SJSA1 (cell line): ENCODE measurements around the gene PTMA. TPM values are rescaled to one million over a fixed set of nuclear protein-coding genes. Genes with fewer than 3 reads are reported as not detected.

Experiments
- DNase-seq, 2 experiments: peaks; one replicate each; pipeline ENCODE4 v3.0.0-alpha.2; 2015 to 2020; ENCODE audit warnings: low spot score in 2 of 2, low read depth in 1 of 2
- H3K27ac ChIP-seq: fragments of 250-450 bp; sonication (Bioruptor Pico); 2 replicates; pipeline ENCODE4 v1.5.1; 2020; ENCODE audit warnings: mild to moderate bottlenecking, moderate library complexity
- H3K27me3 ChIP-seq: fragments of 250-450 bp; sonication (Bioruptor Pico); replicated peaks from 2 replicates; pipeline ENCODE4 v1.5.1; 2020; ENCODE audit warnings: mild to moderate bottlenecking, moderate library complexity
- H3K36me3 ChIP-seq: fragments of 250-450 bp; sonication (Bioruptor Pico); 2 replicates; pipeline ENCODE4 v1.5.1; 2020; ENCODE audit warnings: mild to moderate bottlenecking
- H3K4me1 ChIP-seq: fragments of 250-450 bp; sonication (Bioruptor Pico); replicated peaks from 2 replicates; pipeline ENCODE4 v1.6.1; 2021; ENCODE audit warnings: mild to moderate bottlenecking
- H3K4me3 ChIP-seq: fragments of 250-450 bp; sonication (Bioruptor Pico); 2 replicates; pipeline ENCODE4 v1.5.1; 2020; ENCODE audit warnings: mild to moderate bottlenecking
- H3K9me3 ChIP-seq: fragments of 250-450 bp; sonication (Bioruptor Pico); replicated peaks from 2 replicates; pipeline ENCODE4 v1.5.1; 2020; ENCODE audit warnings: mild to moderate bottlenecking
- total RNA-seq: library from RNA; depleted of rRNA; stranded (reverse); fragments of >200 nt; shearing (Covaris generic); gene quantifications from 2 replicates; pipeline ENCODE4 v1.2.3, GENCODE V29; 2014

PTMA gene
- total RNA-seq, 1 experiment from 2014 or later: 971 TPM

DNA sequence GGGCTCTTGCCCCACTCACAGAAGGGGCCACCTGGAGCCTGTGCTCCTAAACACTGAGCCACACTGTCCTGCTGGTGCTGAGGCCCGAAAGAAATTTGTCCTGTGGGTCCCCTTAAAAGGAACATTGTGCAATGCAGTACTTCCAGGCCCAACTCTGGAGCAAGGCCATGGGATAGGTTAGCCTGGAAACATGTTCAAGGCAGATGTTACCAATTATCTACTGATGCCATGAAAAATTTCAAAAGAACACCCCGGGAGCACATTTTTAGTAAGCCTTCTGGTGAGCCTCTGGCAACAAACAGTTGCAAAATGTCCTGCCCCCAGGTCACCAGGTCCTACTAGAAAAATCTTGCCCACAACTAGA, 12.3 kb upstream of the PTMA start:
- DNase-seq: no peak
- no peaks in the 10 kb centered on the region for H3K4me1 ChIP-seq
- H3K4me3 ChIP-seq: no peak overlapping the region
- H3K27ac ChIP-seq: no peak overlapping the region
- no peaks in the 10 kb centered on the region for H3K36me3 ChIP-seq
- H3K9me3 ChIP-seq: no peaks in the 10 kb centered on the region
- no peaks in the 10 kb centered on the region for H3K27me3 ChIP-seq

DNA sequence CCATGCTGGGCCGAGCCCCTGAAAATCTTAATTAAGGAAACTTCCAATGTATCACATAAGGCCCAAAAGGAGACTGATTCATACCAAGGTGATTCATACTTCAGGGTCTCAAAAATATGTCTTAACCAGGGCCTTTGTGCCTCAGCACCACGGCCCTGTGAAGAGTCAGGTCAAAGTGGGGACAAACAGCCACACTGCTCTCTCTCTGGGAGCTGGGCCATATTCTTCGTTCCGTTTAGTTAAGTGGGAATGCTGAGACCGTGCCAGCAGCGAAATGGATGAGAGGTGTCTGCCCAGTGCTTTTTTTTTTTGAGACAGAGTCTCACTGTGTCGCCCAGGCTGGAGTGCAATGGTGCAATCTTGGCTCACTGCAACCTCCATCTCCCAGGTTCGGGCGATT, 9.3 kb upstream of the PTMA start:
- no peak for DNase-seq
- Histone ChIP-seq H3K27me3 (no peaks in the 10 kb centered on the region), H3K9me3 (no peaks in the 10 kb centered on the region), H3K4me3 (no peak overlapping the region), H3K27ac (no peak overlapping the region), H3K4me1 (no peaks in the 10 kb centered on the region), H3K36me3 (no peaks in the 10 kb centered on the region)

DNA sequence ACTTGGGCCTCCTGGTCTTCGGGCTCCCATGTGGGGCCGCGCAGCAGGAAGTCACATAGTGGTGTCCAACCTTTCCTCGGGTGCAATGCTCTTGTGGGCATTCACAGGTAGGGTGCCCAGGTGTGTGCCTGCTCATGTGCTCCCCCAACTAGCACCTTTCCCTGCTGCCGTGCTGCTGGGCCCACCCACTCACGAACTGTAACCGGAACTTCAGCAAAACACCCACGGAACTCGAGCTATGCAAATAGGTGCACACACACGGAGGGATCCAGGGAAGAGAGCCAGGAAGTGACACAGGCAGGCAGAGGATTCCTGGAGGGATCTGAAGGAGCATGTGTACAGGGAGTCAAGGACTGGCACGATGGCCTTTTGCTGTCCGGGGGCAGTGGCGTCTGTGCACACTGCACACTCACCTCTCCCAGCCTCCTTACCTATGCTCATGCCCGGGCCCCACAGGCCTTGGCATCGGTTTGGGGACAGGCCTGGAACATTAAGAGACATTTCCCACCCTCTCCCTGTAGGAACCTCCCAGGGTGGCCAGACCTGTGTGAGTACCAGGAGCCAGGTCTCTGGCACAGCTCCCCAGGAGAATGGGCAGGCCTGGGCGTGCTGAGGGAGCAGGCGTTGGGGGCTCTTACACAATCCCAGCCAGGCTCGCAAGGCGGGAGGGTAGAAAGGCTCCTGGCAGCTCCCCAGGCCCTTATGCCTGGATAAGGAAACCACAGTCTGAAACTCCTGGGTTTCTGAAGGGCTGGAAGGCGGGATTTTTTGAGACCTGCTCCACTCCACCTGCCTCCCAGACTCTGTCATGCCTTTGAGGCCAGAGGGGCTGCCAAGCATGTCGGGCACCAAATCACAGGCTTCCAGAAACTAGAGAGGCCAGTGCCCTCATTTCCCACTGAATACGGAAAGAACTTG, 6.6 kb upstream of the PTMA start:
- H3K4me3 ChIP-seq: no peak overlapping the region
- DNase-seq: no peak
- no peaks in the 10 kb centered on the region for H3K36me3 ChIP-seq
- no peaks in the 10 kb centered on the region for H3K27me3 ChIP-seq
- peaks cover 9% of the 10 kb centered on the region for H3K4me1 ChIP-seq
- no peak overlapping the region for H3K27ac ChIP-seq
- no peaks in the 10 kb centered on the region for H3K9me3 ChIP-seq

DNA sequence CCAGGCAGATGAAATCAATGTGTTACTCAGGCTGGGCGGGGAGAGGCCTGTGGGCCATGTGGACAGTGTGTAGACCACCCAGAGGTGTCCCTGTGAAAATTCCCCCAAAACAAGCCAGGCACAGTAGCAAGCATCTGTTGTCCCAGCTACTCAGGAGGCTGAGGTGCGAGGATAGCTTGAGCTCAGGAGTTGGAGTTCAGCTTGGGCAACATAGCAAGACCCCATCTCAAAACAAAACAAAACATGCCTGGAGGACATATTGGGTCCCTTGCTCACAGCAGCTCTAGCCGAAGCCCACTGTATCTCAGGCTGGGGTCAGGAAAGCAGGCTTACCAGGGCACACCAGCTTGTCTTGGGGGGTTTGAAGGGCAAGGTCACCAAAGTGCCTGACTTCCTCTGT, 4.3 kb upstream of the PTMA start:
- no peak for DNase-seq
- Histone ChIP-seq H3K4me3 (no peak overlapping the region), H3K9me3 (0 out of 2 replicates have a peak, but pooled peaks cover 3% of the 10 kb centered on the region), H3K36me3 (peaks cover 6% of the 10 kb centered on the region), H3K27ac (no peak overlapping the region), H3K27me3 (no peaks in the 10 kb centered on the region), H3K4me1 (peaks cover 18% of the 10 kb centered on the region)

DNA sequence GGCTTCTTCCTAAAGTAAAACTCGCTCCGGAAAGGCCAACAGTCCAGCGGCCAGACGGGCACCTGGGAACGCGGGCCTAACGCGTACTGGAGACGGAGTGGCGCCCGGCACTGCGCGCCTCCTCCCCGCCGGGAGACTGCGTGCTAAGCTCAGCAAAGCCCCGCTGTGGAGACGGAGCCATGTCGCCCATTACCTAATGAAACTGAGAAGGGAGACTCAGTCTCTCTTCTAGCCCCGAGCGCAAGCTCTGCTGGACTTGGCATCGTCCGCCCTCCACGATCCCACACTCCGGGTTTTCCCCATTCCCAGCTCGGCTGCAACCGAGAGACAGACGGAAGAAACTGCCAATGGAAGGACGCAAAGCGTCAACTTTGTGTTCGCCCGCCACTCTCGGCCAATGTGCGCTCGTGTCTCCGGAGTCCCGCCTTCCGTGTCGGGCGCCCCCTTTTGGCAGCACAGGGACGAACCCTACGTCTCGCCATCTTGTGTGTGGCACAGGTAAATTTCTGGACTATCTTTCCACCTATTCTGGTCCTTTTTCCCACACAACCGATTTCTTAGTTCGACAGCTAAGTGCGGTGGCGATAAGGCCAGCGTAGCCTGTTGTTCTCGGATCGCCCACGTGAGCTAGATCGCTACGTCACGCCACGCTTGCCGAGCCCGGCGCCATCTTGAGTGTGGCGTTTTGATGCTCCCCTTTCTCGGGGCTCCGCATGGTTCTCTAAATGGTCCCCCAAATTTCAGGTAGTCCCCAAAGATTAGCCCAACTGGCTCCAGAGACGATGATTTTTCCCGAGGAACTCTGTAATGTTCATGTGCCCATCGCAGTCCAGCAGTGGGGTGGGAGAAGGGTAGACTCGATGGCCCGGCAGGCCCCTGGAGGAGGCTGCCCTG, 1.3 kb upstream of the PTMA start:
- Histone ChIP-seq H3K36me3 (peaks cover 36% of the 10 kb centered on the region), H3K4me1 (peaks cover 44% of the 10 kb centered on the region), H3K9me3 (peaks cover 8% of the 10 kb centered on the region; the same call in 1 of the 2 replicates), H3K27me3 (no peaks in the 10 kb centered on the region), H3K4me3 (peak overlapping the region; percentile 54), H3K27ac (peak overlapping the region; percentile 96)
- peak; percentile 97 to 98 for DNase-seq

DNA sequence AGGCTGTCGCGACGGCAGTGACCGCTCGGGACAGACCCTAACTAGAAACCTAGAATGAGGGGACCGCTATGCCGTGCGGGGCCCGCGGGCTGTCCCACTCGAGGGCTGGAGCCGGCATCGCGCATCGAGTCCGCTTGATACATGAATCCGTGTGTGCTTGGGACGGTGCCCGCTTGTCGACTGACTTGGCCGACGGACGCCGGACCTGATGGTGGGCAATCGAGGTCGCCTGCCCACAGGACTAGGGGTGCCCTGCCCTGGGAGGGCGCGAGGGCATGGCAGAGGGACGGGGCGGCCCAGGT, 749 bp upstream of the PTMA start:
- peak overlapping the region; percentile 54 for H3K4me3 ChIP-seq
- no peak for DNase-seq
- no peaks in the 10 kb centered on the region for H3K27me3 ChIP-seq
- H3K36me3 ChIP-seq: peaks cover 42% of the 10 kb centered on the region
- peak overlapping the region; percentile 96 for H3K27ac ChIP-seq
- peaks cover 50% of the 10 kb centered on the region for H3K4me1 ChIP-seq
- H3K9me3 ChIP-seq: peaks cover 8% of the 10 kb centered on the region; the same call in 1 of the 2 replicates

DNA sequence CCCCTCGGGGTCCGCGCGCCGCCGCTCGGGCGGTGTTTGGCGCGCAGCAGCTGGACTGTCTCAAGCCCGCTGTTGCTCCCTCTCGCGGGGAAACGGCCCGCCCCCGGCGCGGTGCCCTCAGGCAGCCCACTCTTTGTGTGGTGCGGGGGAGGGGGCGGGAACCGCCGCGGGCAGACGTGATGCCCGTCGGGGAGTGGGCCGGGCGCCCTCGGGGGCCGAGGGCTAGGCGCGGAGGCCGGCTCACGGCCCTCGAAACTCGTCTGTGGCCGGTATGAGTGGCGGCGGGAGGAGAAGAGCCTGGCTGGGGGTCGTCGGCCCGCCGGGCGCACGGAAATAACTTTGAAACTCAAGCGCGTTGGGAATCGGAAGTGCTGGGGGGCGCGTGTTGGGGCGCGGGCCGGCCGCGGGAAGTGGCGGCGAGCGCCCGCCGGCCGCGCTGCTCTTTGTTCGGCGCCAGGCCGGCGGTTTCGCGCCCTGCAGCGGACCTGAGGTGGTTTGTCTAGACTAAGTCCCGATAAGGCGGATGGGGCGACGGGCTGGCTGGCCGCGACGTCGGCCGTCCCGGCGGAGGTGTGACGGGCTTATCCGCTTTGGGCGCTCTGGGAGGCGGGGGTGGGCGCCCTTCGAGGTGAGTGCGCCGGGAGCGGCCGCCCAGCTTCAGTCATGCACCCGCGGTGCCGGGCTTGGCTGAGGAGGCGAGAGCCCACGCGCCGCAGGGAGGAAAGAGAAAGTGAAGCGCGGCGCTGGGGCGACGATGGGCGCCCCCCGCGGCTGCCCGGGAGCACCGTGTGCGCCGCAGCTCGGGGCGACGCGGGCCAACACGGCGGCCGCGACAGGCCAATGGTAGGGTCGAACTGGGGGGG, 679 bp downstream of the PTMA start:
- Histone ChIP-seq H3K4me1 (peaks cover 59% of the 10 kb centered on the region), H3K4me3 (peak overlapping the region; percentile 88), H3K27me3 (no peaks in the 10 kb centered on the region), H3K9me3 (peaks cover 8% of the 10 kb centered on the region; the same call in 1 of the 2 replicates), H3K36me3 (peaks cover 50% of the 10 kb centered on the region), H3K27ac (peak overlapping the region; percentile 61)
- DNase-seq: peak; percentile 68 to 79

DNA sequence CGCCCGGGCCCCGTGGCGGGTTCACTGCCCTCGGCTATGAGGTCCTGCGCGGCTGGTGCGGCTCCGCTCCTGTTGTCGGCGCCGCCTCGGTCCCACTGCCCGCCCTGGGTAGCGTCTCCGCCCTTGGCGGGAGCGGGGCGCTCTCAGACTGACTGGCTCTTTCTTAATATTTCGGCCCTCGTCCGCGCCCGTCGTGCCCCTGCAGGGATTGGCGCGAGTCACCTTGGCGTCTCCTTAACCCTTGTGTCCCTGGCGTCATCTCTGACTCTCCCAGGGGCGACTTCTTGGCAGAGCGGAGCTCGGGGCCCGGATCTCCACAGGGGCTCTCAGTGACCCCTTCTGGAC, 1.3 kb downstream of the PTMA start:
- no peak for DNase-seq
- peaks cover 8% of the 10 kb centered on the region; the same call in 1 of the 2 replicates for H3K9me3 ChIP-seq
- no peaks in the 10 kb centered on the region for H3K27me3 ChIP-seq
- peak overlapping the region; percentile 61 for H3K27ac ChIP-seq
- peaks cover 56% of the 10 kb centered on the region for H3K36me3 ChIP-seq
- peak overlapping the region; percentile 88 for H3K4me3 ChIP-seq
- H3K4me1 ChIP-seq: peaks cover 62% of the 10 kb centered on the region

DNA sequence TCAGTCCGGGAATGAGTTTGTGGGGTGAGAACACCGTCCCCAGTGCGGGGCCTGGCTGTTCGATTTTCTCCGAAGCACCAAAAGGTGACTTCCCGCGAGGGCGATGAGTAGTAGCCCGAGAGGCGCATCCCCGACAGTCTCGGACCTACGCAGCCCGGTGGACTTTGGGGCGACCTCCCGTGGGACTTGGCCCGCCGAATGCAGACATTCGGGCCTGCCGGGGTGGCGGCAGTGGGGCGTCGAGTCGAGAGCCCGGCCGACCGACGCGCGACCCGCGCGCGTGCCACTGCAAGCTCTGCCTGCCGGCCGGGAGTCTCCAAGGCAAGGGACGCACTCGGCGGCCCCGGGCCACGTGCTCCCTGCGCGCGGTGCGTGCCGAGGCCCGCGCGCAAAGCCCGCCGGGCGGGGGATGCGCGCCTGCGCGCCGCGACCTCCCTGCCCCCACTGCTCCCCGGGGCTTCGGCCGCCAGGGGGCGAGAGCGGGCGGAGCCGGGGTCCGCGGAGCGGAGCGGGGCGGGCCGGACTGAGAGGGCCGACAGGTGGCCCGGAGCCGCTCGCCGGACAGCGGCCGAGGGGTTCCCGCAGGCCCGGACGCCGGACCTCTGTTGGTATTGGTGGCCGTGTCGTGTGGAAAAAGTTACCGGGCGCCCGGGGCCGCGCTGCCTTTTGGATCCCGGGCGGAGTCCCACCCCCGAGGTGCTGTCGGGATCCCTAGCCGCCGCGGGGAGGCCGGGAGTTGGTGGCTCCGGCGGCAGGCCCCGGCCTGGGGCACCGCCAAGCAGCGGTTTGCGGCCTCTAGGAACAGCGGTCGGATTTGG, 1.9 kb downstream of the PTMA start:
- Histone ChIP-seq H3K4me1 (peaks cover 66% of the 10 kb centered on the region), H3K9me3 (peaks cover 8% of the 10 kb centered on the region; the same call in 1 of the 2 replicates), H3K4me3 (peak overlapping the region; percentile 88), H3K27me3 (no peaks in the 10 kb centered on the region), H3K36me3 (peaks cover 62% of the 10 kb centered on the region), H3K27ac (peak overlapping the region; percentile 61)
- peak; percentile 81 to 84 for DNase-seq

DNA sequence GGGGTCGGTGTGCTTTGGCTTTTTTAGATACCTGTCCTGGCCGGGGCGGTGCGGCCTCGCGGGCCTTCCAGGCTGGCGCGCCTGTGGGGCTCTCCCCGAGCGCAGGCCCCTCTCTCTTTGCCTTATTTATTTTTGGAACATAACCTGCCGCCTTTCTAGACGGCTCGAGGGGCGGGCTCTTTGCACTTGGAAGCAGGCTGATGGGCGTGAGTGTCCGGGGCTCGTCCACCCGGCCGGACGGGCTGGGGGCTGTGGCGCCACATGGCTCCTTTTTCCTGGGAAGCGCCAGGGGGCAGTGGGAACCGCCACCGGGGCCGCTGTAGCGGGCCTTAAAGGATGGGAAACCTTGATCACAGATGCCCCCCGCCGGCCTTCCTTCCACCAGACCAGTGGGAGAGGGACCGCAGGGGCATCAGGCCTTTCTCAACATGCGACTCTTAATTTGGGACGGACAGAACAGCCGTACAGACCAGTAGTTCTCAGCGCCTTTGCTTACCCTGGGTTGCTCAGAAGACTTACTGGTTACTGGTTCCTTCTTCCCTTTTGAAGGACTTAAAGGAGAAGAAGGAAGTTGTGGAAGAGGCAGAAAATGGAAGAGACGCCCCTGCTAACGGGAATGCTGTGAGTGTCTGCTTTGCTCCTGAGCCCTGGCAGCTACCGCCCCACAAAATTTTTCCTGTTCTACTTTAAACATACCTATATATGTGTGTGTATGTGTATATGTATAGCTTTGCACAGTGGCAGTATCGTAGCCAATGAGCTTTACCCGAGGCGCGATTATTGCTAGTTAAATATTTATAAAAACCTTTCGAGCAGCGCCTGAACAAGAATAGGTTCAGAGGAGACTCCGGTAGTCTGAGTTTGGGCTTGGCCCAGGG, 2.7 kb downstream of the PTMA start:
- peak overlapping the region; percentile 88 for H3K4me3 ChIP-seq
- H3K9me3 ChIP-seq: peaks cover 8% of the 10 kb centered on the region; the same call in 1 of the 2 replicates
- H3K27ac ChIP-seq: no peak overlapping the region
- peak in 1 of 2 experiments; percentile 45 for DNase-seq
- H3K4me1 ChIP-seq: peaks cover 71% of the 10 kb centered on the region
- peaks cover 65% of the 10 kb centered on the region for H3K36me3 ChIP-seq
- H3K27me3 ChIP-seq: no peaks in the 10 kb centered on the region

DNA sequence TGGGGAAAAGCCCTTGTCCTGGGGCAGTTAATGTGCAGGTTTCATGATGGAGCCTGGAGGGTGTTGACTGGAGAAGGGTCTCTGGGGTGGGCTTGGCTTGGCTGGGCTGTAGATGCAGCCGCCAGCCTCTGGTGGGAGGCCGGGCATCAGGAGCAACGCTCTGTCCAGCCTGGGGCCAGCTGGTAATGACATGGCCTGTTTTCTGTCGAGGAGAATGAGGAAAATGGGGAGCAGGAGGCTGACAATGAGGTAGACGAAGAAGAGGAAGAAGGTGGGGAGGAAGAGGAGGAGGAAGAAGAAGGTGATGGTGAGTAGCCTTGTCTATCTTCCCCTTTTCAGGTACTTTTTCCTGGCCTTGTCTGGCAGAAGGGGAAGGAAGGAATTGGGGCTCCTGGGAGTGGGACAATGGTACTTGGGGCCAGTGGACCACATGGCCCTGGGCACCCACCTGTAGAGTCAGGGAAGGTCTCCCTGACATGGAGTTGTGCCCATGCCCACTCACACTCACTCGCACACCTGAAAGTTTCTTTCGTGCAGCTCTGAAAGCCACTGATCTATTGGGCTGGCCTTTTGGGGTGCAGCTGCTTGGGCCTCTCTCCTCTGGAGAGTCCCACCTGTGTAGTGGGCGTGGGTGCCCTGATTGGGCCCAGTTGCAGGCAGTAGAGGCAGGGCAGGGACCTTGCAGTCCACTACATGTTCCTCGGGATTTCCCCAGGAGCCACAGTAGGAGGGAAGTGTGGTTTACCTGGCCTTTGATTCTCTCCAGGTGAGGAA, 3.5 kb downstream of the PTMA start:
- H3K27ac ChIP-seq: no peak overlapping the region

More for the DNA sequence above, 3.5 kb downstream of the PTMA start:
- Histone ChIP-seq H3K4me3 (no peak overlapping the region), H3K36me3 (peaks cover 65% of the 10 kb centered on the region), H3K27me3 (no peaks in the 10 kb centered on the region), H3K4me1 (peaks cover 73% of the 10 kb centered on the region), H3K9me3 (peaks cover 8% of the 10 kb centered on the region; the same call in 1 of the 2 replicates)
- no peak for DNase-seq
